ENCODE results near the gene FABP6.
A peak's percentile ranks its signal among the peaks of the same experiment; 100 is the strongest.
"Not testable (repeated sequence)": the region's sequence is repeated elsewhere in the genome, so short reads cannot be mapped to it uniquely, and the experiment has no call there.

The FABP6 gene

GRCh38 chr5:160227012-160227411, 2.3 kb upstream of the FABP6 start:
- no peak for DNase-seq

- no peak for DNase-seq
These were observed 1.6 kb downstream of the FABP6 start for GRCh38 chr5:160230686-160231527.

GRCh38 chr5:160231783-160232342, 2.6 kb downstream of the FABP6 start:
- no peak for DNase-seq

GRCh38 chr5:160233215-160233614, 3.9 kb downstream of the FABP6 start:
- no peak for DNase-seq

- no peak for DNase-seq
These were observed 6.4 kb downstream of the FABP6 start for GRCh38 chr5:160235731-160236130.

GRCh38 chr5:160237571-160238093, 8.3 kb downstream of the FABP6 start:
- no peak for DNase-seq

- no peak for DNase-seq
These were observed 11.0 kb downstream of the FABP6 start for GRCh38 chr5:160240350-160240749.

GRCh38 chr5:160242145-160242544, 12.8 kb downstream of the FABP6 start:
- DNase-seq: no peak

GRCh38 chr5:160245506-160246086, 16.3 kb downstream of the FABP6 start:
- DNase-seq: no peak

GRCh38 chr5:160249570-160249969, 20.3 kb downstream of the FABP6 start:
- DNase-seq: not testable (repeated sequence)

- DNase-seq: no peak
These were observed 20.9 kb downstream of the FABP6 start for GRCh38 chr5:160250226-160250625.

- no peak for DNase-seq
These were observed 21.5 kb downstream of the FABP6 start for GRCh38 chr5:160250826-160251225.

- no peak for DNase-seq
These were observed 22.3 kb downstream of the FABP6 start for GRCh38 chr5:160251406-160252155.

- DNase-seq: no peak
These were observed 23.6 kb downstream of the FABP6 start for GRCh38 chr5:160252916-160253315.

GRCh38 chr5:160253441-160253840, 24.1 kb downstream of the FABP6 start:
- no peak for DNase-seq

- DNase-seq: no peak
These were observed 25.4 kb downstream of the FABP6 start for GRCh38 chr5:160254706-160255105.

- DNase-seq: no peak
These were observed 30.0 kb downstream of the FABP6 start for GRCh38 chr5:160259341-160259740.

GRCh38 chr5:160260006-160260775, 30.9 kb downstream of the FABP6 start:
- no peak for DNase-seq

GRCh38 chr5:160260881-160261815, 31.8 kb downstream of the FABP6 start:
- DNase-seq: peak; percentile 33

GRCh38 chr5:160262151-160263074, 33.1 kb downstream of the FABP6 start:
- DNase-seq: peak; percentile 12

Data from SHP77 treated with DMSO at 0.1 percent for 48 hours (cell line).